Gastrocnemius medialis (tissue), 4 donors: ENCODE measurements around the gene GYPA.

ENCODE experiments used
- POLR2A ChIP-seq, 2 donors: fragments of 450-650 bp; IDR thresholded peaks; one replicate each; pipeline ENCODE4 v1.6.1; 2017; ENCODE audit warnings: antibody characterized with exemption in 2 of 2, mild to moderate bottlenecking in 2 of 2, moderate library complexity in 2 of 2
- TF ChIP-seq, protein P1 (sequence below), 5 experiments: fragments of 450-650 bp in 3 of 5; fragments of 200-600 bp in 2 of 5; sonication (generic) in 2 of 5; IDR thresholded peaks in 4 of 5; conservative IDR thresholded peaks in 1 of 5; 1 replicate in 4 of 5; 2 replicates in 1 of 5; pipeline ENCODE4 v1.5.1; 2016 to 2019; ENCODE audit warnings: antibody characterized with exemption in 5 of 5, mild to moderate bottlenecking in 3 of 5, moderate library complexity in 3 of 5

DNA sequence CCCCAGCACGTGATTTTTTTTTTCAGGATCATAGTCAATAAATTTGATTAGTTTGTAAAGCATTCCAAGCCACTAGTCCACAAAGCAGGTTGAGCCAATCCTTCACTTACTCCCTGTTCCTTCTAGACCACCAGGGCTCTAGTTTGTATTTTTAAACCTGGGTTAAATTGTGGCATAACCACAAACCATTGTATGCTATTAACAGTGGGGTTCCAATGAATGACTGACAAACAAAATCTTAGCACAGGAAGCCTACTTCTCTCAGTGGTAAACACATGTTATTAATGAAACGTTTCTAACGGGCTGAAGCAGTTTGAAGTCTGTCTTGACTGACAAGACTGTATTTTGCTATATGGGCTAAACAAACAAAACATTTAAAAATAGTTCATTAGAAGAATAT, 48.6 kb upstream of the GYPA start:
- TF ChIP-seq, protein P1, sequence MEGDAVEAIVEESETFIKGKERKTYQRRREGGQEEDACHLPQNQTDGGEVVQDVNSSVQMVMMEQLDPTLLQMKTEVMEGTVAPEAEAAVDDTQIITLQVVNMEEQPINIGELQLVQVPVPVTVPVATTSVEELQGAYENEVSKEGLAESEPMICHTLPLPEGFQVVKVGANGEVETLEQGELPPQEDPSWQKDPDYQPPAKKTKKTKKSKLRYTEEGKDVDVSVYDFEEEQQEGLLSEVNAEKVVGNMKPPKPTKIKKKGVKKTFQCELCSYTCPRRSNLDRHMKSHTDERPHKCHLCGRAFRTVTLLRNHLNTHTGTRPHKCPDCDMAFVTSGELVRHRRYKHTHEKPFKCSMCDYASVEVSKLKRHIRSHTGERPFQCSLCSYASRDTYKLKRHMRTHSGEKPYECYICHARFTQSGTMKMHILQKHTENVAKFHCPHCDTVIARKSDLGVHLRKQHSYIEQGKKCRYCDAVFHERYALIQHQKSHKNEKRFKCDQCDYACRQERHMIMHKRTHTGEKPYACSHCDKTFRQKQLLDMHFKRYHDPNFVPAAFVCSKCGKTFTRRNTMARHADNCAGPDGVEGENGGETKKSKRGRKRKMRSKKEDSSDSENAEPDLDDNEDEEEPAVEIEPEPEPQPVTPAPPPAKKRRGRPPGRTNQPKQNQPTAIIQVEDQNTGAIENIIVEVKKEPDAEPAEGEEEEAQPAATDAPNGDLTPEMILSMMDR (IDR thresholded peaks at IDR 0.05 in 4 of 5, conservative IDR thresholded peaks at IDR 0.05 in 1 of 5), result no peak
- no peak for TF ChIP-seq POLR2A (IDR thresholded peaks at IDR 0.05)
